Right atrium auricular region (tissue), 2 donors: ENCODE results near the gene SIPA1L3. TPM values are rescaled to one million over a fixed set of nuclear protein-coding genes. Genes with fewer than 3 reads are reported as not detected.

ENCODE experiments used
- DNase-seq: peaks from one replicate; pipeline ENCODE4 v3.0.0-alpha.2; 2019; ENCODE audit warnings: low spot score
- H3K27ac ChIP-seq, 2 donors: fragments of 200-600 bp; sonication (generic); 1 replicate in 1 of 2; 2 replicates in 1 of 2; pipeline ENCODE4 v1.5.1; 2016 to 2019
- H3K27me3 ChIP-seq, 2 donors: fragments of 200-600 bp; sonication (generic); one replicate each; pipeline versions ENCODE4 v1.5.1 to v1.6.0; 2017 to 2019
- H3K36me3 ChIP-seq: fragments of 200-600 bp; sonication (generic); one replicate; pipeline ENCODE4 v1.5.1; 2016
- H3K4me1 ChIP-seq, 2 donors: fragments of 200-600 bp; sonication (generic); one replicate each; pipeline versions ENCODE4 v1.5.1 to v1.6.0; 2017 to 2019
- H3K4me3 ChIP-seq, 2 donors: fragments of 200-600 bp; sonication (generic); 1 replicate in 1 of 2; 2 replicates in 1 of 2; pipeline ENCODE4 v1.5.1; 2017 to 2019; ENCODE audit warnings: mild to moderate bottlenecking in 1 of 2, moderate library complexity in 1 of 2
- H3K9me3 ChIP-seq, 2 donors: fragments of 200-600 bp; sonication (generic); one replicate each; pipeline ENCODE4 v1.5.1; 2019
- CTCF ChIP-seq, 2 donors: fragments of 200-600 bp; sonication (generic); IDR thresholded peaks; one replicate each; pipeline ENCODE4 v1.5.1; 2019; ENCODE audit warnings: antibody characterized with exemption in 2 of 2
- total RNA-seq, 2 donors: library from RNA; depleted of rRNA; stranded (reverse); fragments of >200 nt; gene quantifications; one replicate each; pipeline ENCODE4 v1.1.0, GENCODE V29; 2016

SIPA1L3 gene
- total RNA-seq, 2 donors from 2014 or later, result 10.7 to 19.6 TPM

GRCh38 chr19:38043649-38044144, 136.7 kb downstream of the SIPA1L3 start:
- Histone ChIP-seq H3K27me3 (no peaks in the 10 kb centered on the region), H3K9me3 (peaks cover 0 to 6% of the 10 kb centered on the region in 2 donors), H3K27ac (no peak overlapping the region), H3K4me1 (no peaks in the 10 kb centered on the region), H3K36me3 (no peaks in the 10 kb centered on the region), H3K4me3 (no peak overlapping the region)
- no peak for DNase-seq
- TF ChIP-seq CTCF (IDR thresholded peaks at IDR 0.05), result no peak

DNA sequence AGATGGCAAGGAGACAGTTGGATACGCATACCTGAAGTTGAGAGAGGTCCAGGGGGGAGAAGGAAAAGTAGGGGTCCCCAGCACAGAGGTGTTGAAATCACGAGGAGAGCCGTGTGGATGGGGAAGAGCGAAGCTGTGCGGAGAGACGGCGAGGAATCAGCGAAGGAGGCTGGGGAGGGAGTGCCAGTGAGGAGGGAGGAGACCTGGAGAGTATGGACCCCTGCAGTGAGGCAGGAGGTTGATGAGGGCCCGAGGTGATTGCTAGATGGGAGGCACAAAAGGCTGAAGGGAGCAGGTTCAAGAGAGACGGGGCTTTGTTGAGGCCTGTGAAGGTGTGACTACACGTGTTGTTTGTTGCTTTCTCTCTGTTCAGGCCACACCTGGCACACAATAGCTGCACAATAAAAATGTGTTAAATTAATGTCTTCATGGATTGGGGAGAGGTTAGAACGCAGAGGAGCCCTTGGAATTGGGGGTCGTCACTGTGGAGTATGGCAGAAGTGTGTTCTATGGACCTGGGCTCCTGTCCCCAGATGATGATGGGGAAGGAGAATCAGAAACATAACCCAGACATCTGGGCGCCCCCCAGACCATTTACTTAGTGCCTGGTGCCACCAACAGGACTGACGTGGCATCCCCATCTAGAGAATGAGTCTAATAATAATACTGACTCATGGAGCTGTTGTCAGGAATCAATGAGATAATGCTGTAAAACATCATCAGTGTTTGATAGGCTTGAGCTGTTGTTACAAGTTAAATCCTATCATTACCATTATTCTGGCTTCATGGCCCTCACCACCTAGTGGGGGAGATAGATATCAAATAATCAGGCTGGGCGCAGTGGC, 137.5 kb downstream of the SIPA1L3 start:
- no peak for DNase-seq
- Histone ChIP-seq H3K9me3 (peaks cover 0 to 6% of the 10 kb centered on the region in 2 donors), H3K4me3 (no peak overlapping the region), H3K27me3 (no peaks in the 10 kb centered on the region), H3K27ac (no peak overlapping the region), H3K4me1 (no peaks in the 10 kb centered on the region), H3K36me3 (no peaks in the 10 kb centered on the region)
- TF ChIP-seq CTCF (IDR thresholded peaks at IDR 0.05), result no peak

- Histone ChIP-seq H3K27ac (no peak overlapping the region), H3K36me3 (no peaks in the 10 kb centered on the region), H3K9me3 (peaks cover 0 to 6% of the 10 kb centered on the region in 2 donors), H3K4me1 (no peaks in the 10 kb centered on the region), H3K27me3 (no peaks in the 10 kb centered on the region), H3K4me3 (no peak overlapping the region)
- TF ChIP-seq CTCF (IDR thresholded peaks at IDR 0.05), result no peak
- DNase-seq, result no peak
Observed at GRCh38 chr19:38045554-38046253, 138.7 kb downstream of the SIPA1L3 start.

GRCh38 chr19:38046254-38047048, 139.4 kb downstream of the SIPA1L3 start:
- no peak for TF ChIP-seq CTCF (IDR thresholded peaks at IDR 0.05)
- no peak overlapping the region for H3K4me3 ChIP-seq
- no peak for DNase-seq
- H3K9me3 ChIP-seq, result peaks cover 0 to 6% of the 10 kb centered on the region in 2 donors
- H3K27ac ChIP-seq, result no peak overlapping the region
- H3K27me3 ChIP-seq, result no peaks in the 10 kb centered on the region
- H3K4me1 ChIP-seq, result no peaks in the 10 kb centered on the region
- H3K36me3 ChIP-seq, result no peaks in the 10 kb centered on the region

DNA sequence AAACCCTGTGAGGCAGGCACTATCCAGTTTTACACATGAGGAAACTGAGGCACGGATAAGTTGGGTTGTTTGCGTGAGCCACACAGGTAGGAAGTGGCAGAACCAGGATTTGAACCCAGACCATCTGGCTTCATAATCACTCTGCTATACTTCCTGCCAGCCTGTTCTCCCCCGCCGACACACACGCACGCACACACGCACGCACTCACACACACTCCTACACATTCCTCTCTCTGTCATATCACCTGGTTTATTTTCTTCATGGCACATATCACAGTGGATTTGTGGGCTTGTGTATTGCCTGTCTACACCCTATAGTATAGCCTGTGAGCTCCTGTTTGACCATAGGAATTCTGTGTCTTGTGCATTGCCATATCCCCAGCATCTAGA, 140.0 kb downstream of the SIPA1L3 start:
- TF ChIP-seq CTCF (IDR thresholded peaks at IDR 0.05), result no peak
- H3K36me3 ChIP-seq, result no peaks in the 10 kb centered on the region
- H3K4me1 ChIP-seq, result no peaks in the 10 kb centered on the region
- H3K4me3 ChIP-seq, result no peak overlapping the region
- peaks cover 0 to 3% of the 10 kb centered on the region in 2 donors for H3K9me3 ChIP-seq
- no peaks in the 10 kb centered on the region for H3K27me3 ChIP-seq
- DNase-seq, result no peak
- no peak overlapping the region for H3K27ac ChIP-seq
